GM21423 (cell line): ENCODE measurements around the gene GLRX3.

Experiments used
- ATAC-seq: cut with Tn5 transposase; IDR thresholded peaks from one replicate; pipeline ENCODE4 v1.9.1; 2021; ENCODE audit warnings: mild to moderate bottlenecking, moderate library complexity; ENCODE audit not compliant: unreplicated experiment

The GLRX3 gene

DNA sequence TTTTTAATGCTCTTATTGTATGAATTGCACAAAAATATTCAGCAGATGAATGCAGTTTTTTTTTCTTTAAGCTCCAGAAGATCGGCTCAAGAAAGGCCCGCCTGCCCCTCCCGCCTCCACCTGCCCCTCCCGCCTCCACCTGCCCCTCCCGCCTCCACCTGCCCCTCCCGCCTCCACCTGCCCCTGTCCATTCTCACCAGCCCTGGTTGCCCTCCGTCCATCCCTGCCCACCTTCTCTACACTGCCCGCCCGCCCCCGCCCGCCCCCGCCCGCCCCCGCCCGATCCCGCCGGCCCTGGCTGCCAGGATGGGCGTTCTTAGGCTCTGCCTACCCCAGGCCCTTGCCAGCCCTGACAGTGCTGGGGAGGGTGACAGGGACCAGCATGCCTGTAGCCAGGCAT lies 67.4 kb downstream of the GLRX3 start:
- no peak for ATAC-seq

DNA sequence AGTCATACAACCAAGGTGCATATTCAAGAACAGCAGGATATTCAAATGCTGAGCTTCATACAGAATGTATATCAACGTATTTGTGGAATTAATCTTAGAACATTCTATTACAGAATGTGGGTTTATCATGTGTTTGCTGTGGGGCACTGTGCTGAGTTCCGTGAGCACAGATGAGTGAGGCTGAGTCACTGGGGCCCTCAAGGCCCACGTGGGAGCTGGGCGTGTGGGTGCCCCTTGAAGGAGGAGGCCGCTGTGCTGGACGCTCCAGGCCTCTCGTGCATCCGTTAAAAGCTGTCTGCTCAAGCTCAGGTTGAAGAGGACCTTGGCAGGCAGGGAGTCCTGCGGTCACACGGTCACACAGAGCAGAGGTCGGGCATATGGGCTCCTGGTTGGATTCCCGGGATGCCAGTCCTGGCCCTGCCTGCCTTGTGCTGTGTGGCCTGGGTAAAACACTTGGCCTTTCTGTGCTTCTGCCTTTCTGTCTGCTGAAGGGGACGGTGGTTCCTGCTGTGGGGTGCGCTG lies 70.1 kb downstream of the GLRX3 start:
- ATAC-seq: no peak

DNA sequence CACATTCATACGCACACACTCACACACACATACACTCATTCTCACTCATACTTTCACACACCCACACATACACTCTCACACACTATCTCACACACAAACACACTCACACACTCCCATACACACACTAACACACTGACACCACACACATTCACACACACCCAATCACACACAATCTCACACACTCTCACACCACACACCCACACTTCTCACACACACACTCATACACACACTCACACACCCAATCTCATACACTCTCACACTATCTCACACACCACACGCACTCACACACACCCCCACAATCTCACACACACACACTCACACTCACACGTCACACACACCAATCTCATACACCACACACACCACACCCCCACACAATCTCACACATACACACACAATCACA lies 71.0 kb downstream of the GLRX3 start:
- no peak for ATAC-seq

DNA sequence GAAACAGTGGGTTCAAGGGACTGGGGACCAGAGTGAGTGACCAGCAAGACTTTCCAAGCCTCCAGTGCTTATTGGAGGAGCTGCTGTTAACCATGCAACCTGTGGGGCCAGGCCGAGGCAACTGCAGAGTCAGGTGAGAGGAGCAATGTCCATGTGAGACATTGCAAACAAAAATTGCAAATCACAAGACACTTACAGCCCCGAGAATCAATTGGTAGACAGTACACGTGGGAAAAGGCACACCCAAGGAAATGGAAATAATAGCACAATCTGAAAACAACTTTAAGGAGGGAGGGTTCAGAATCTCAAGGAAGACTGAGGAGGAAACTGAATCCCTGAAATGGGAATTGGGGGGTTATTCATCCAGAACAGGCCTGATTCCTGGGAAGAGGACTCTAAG lies 72.6 kb downstream of the GLRX3 start:
- no peak for ATAC-seq

DNA sequence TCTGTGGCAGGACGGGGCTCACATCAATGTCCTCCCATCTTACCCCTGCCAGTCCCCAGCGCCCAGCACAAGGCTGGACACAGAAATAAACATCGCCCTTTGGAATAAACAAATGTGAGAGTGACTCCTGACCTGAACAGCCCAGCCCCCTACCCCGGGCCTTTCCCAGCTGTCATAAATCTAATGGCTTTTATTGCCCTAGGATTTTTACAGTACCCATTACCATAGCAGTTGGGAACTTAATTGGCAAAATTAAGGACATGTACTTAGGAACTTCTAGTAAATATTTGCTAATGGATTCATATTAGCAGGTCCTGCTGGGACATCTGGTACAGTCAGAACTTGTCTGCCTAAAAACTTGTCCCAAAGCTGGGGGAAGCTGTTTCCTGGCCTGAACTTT lies 76.6 kb downstream of the GLRX3 start:
- ATAC-seq: no peak

DNA sequence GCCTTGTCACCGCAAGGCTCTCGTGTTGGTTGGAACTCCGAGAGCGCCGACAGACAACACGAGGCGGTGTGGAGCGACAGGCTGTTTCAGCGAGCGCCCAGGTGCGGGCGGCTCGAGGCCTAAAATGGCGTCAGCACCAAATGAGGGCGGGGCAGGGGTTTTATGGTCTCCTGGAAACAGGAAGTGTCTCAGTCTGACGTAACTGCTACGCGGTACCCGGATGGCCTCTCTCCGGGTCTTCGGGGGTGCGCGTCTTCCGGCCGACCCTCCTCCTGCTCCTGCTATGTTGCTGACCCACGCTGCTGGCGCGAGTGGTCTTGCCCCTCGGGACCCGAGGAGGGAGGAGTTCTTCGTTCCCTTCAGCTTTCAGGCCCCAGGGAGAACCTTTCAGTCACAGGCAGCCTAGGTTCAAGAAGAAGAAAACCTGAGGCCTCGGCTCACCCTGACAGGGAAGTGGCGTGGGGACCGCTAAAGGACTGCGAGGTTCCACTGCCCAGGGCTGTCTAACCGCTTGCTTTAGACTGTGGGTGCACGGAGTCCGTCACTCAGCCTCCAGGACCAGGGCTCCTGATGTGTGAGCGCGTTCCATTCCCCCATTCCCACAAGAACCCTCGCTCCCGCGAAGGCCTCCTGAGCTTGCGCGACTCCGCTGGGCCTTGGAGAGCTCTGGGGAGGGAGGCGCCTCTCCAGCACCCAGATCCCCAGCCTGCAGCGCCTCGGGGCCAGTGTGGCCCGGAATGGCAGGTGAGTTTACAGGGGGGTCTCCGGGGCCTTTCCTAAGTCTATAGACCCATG lies 77.3 kb downstream of the GLRX3 start:
- ATAC-seq: no peak

DNA sequence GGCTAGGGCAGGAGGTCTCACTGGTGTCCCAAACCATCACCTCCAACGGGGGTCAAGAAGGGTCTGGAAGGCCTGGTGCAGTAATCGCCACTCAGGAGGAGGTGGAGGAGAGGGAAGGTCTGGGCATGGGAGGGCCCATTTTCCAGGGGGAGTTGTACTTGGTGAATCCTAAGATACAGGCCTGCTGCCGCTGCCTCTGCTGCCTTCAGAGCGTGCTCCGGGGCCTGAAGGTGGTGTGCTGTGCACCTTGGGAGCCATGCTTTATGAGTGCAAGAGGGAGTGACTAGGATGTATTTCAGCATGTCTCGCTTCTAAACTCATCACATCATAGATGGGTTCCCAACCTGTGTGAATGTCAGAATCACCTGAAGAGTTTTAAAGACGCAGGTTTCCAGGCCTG lies 78.2 kb downstream of the GLRX3 start:
- ATAC-seq: no peak

DNA sequence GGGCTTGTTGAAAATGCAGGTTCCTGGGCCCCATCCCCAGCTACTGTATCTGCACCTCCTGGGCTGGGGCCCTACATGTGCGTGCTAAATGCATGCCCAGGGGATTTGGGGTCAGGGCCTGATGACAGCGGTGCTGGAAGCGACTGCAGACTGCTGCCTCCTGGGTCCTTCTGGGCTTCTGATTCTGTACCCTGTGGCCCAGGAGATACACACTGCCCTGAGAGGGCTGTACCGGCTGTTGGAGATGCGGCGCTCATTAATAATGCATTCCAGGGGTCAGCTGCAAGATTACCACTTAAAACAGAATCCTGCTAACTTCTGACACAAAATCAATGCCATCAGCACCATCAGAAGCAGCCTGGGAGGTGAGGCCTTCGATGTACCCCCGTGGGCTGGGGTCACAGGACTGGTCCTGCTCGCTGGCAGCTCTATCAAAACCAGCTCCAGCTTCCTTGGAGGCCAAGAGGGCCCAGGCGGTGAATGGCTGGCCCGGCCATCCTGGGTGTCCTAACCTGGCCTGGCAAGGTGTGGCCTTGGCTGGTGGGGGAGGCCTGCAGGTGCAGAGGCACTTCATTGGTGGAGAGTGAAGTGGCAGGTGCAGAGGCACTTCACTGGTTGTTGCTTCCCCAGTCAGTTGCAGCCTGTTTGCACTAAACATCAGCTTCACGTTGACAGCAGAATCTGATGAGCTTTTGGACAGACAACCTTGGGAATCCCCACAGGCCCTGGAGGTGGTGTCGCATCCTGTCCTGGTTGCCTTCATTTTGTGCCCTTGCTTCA lies 79.2 kb downstream of the GLRX3 start:
- ATAC-seq: no peak

DNA sequence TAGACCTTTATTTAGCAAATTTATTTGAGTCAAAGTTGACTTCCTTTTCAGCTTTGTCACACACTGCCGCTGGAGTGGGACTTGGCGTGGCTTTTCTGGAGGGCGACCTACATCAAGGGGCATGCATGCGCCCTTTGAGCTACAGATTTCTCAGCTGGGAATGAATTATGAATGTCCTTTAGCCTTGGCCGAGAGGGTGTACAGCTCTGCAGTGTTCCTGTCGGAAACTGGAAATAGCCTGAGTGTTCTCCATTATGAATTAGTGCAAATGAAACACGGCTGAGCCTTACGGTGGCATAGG lies 79.7 kb downstream of the GLRX3 start:
- ATAC-seq: no peak

DNA sequence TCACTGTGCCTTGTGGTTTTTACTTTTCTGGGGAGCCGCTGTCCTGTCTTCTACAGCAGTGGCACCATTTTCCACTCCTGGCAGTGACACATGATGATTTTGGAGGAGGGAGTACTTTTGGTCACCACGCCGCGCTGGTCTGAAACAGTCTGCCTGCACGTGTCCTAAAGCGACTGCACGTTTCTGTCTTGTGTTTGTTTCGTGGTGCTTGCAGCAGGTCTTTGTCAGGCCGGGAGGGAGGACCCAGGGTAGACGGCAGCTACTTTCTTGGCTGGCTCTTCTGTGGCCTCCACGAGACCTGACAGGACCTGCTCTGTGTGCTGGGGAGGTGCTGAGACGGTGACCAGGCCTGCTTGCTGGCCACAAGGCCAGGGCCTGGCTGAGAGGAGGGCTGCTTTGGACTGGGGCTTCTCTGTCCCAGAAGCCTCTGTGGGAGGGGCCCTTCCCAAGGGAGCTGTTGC lies 82.0 kb downstream of the GLRX3 start:
- ATAC-seq: no peak

DNA sequence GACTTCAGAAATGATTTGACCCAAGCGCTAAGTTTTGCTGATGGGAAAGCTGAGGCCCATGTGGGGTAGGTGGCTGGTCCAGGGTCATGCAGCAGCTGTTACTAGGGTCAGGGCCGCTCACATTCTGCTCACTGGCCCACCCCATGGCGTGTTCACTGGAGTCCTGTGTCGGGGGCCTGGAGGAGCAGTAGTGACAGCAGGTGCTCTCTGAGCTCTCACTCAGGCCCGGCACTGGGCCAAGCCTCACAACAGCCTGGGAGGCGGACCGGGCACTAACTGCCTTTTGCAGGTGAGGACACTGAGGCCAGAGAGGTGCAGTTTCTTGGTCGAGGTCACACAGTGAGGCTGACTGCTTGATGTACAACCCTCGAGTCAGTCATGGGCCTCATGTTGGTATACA lies 82.7 kb downstream of the GLRX3 start:
- ATAC-seq: no peak

DNA sequence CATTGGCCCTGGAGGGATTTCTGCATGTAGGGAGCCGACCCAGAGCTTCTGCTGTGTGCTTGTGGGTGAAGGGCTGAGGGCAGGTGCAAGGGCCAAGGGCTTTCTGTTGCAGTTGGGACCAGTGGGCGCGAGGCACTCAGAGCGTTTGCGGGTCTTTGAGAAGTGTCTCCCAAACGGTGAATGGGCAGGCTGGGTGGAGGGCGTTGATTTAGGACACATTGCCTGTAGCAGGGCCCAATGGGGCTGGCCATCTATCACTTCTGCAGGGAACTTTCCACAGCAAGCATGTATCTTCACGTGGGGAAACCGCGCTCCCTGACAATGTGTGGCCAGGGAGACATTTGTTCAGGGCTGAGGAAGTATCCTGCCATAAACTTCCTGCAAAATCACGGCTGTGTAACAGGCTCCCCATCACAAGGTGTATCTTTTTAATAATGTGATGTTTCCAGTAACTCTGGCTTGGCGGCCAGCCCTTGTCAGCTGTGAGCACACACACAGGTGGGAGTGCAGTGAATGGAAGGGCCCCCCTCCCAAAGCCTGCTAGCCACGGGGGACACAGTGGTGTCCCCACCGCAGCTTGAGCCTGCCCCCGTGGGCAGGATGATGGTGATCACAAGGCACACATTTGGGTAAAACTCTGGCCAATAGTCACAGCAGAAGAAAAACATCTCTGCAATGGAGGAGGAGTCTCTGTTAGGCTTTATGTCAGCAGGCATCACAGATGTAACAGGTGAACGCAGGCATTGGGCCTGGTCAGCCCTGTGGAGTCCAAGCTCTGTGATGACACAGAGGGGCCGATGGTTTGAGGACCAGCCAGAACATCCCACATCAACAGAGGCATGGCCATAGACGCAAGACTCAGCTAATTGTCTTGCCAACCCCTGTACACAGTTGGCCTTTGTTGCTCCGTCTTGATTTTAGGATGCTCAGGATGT lies 84.3 kb downstream of the GLRX3 start:
- no peak for ATAC-seq

DNA sequence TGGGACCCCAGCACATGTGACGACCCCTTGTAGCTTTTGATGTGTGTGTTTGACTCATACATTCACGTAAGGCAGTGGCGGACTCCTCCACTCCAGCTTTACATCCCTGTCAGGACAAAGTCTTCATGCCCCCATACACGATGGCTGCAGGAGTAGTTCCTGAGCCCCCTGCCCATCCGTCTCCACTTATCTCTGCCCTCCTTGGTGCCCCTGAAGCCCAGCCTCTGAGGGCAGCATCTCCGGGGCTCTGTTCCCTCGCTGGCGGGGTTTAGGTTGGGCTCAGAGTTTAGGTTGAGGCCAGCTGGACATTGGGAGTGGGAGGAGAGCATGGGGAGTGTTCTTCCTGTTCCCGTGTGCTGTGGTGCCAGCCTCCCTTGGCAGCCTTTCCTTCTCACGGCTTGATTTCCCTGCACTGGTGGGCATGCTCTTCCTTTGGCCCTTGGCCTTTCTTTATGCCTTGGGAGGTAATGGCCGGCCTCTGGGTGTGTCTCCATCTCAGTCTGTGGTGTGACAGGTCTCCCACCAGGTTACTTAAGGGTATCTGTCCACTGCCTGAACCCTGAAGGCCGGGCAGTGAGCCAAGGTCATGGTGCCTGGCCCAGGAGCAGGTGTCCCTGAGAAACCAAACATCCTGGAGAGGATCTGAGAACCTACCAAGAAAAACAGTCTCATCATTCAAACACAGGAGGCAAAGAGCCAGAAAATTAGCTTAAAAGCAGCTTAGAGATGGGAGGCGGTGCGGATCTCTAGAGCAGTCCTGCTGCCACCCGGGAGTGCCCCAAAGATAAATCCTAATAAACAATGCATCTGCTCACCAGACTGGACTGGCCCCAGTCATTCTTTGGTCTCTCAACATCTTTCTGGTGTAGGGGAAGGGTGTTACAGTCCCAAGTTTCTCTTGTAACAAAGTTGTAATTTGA lies 85.5 kb downstream of the GLRX3 start:
- no peak for ATAC-seq

DNA sequence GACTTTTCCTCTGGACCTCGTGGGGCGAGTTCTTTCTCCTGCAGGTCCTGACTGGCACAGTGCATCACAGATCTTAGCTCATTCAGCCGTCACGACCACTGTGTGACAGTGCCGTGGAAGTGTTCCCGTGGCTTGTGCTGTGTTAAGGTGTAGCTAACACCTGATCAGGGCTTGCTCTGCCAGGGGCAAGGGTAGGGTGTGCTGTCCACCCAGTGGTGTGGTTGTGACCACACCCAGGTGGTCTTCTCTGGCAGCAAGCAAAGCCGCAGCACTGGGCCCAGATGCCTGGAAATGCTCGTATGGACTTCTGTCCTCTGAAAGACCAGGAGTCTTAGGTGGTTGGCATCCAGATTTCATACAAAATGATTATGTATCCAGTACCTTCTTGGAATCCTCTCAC lies 86.2 kb downstream of the GLRX3 start:
- ATAC-seq: no peak

DNA sequence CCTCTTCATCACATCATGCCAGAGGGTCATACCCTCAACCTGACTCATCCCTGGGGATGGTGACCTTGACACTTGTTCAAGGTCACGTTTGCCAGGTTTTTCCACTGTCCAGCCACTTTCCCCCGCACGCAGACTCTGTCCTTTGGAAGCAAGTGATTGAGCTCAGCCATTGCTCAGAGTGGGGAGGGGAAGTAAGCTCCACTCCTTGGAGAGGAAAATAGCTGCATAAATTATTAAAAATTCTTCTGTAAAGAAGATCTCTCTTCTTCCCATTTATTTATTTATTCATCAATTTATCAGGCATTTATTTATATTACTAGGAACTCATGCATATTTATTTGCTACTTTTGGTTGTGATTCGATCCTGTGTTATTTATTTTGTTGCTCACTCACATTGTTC lies 88.0 kb downstream of the GLRX3 start:
- no peak for ATAC-seq

DNA sequence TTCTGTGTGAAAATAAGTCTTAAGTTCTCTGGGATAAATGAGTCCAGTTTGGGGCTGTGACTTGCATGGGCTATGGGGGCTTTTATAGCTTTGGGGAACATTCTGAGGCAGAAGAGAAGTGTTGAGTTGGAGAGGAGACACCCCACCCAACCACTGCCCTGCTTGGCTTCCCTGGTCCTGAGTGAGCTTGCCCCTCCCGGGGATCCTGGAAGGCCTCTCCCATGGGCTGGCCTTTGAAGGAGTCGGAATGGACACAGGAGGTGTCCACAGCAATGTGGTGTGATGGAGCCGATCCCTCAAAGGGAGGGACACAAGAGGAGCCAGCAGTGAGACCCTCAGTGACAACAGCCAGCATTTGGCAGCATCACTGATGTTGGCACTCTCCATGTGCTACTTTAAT lies 89.8 kb downstream of the GLRX3 start:
- ATAC-seq: no peak

DNA sequence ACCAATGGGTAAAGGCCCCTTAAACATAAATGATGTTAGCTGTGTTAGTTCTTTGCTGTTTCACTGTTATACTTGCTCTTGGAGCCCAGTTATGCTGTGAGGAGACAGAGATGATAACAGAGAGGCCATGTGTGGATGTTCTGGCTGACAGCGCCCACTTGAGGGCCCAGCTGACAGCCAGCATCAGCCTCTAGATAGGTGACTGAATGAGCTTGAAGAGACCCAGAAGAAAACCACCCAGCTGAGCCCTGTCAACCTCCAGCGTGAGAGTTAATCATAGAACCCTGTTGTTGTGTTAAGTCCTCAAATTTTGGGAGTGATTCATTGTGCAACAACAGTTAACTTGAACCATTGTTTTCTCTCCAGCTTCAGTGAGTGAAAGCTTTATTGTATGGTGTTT lies 91.7 kb downstream of the GLRX3 start:
- no peak for ATAC-seq
